Adrenal gland (tissue), 5 donors: ENCODE data around the gene PXN.

ENCODE experiments used
- CTCF ChIP-seq, 6 experiments: fragments of 450-650 bp in 4 of 6; fragments of 200-600 bp in 2 of 6; sonication (generic) in 1 of 6; IDR thresholded peaks; 1 replicate in 5 of 6; 2 replicates in 1 of 6; pipeline versions ENCODE4 v1.5.1 to v1.8.0; 2016 to 2021; ENCODE audit warnings: antibody characterized with exemption in 6 of 6, mild to moderate bottlenecking in 2 of 6, moderate library complexity in 1 of 6
- POLR2A ChIP-seq, 2 donors: fragments of 450-650 bp; IDR thresholded peaks; one replicate each; pipeline ENCODE4 v1.6.1; 2017; ENCODE audit warnings: antibody characterized with exemption in 2 of 2, mild to moderate bottlenecking in 2 of 2, moderate library complexity in 1 of 2
- donor health status: DM: no; HTN: no; CAD: no.

- TF ChIP-seq POLR2A (IDR thresholded peaks at IDR 0.05) (no peak), CTCF (IDR thresholded peaks at IDR 0.05) (no peak)
Measured at GRCh38 chr12:120190386-120190785, 75.1 kb downstream of the PXN start.
